Measurements from ENCODE around the gene EEPD1.

DNA sequence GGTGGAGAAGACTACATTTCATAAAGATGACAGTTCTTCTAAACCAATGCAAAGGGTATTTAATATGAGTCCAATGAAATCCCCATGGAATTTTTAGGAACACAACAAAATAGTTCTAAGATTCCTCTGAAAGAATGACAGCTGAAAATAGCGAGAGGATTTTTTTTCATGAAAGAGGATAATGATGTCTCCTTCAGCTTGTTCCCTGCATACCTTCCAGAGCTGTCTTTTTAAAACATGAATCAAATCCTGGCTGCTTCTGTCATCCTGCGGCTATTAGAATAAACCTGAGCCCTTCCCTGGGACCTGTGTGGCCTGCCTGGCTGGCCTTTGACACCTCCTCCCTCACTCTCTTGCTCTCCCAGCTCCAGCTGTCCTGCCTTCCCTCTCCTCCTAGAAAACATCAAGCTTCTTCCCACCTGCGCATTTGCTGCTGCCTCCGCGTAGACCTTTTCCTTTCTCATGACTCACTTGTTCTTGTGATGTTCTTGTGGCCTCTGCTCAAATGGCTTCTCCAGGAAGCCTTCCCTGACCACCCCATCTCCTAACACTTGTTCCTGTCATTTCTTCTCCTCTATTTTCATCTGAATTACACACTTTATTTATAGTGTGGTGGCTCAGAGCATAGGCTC is 57.4 kb downstream of the EEPD1 start:
- TF ChIP-seq POLR2A (IDR thresholded peaks at IDR 0.05), result no peak
- TF ChIP-seq, protein P1, sequence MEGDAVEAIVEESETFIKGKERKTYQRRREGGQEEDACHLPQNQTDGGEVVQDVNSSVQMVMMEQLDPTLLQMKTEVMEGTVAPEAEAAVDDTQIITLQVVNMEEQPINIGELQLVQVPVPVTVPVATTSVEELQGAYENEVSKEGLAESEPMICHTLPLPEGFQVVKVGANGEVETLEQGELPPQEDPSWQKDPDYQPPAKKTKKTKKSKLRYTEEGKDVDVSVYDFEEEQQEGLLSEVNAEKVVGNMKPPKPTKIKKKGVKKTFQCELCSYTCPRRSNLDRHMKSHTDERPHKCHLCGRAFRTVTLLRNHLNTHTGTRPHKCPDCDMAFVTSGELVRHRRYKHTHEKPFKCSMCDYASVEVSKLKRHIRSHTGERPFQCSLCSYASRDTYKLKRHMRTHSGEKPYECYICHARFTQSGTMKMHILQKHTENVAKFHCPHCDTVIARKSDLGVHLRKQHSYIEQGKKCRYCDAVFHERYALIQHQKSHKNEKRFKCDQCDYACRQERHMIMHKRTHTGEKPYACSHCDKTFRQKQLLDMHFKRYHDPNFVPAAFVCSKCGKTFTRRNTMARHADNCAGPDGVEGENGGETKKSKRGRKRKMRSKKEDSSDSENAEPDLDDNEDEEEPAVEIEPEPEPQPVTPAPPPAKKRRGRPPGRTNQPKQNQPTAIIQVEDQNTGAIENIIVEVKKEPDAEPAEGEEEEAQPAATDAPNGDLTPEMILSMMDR (IDR thresholded peaks at IDR 0.05), result no peak

Measured in uterus (tissue), 2 donors.